Measurements from ENCODE around the gene ANKRD22. TPM values are rescaled to one million over a fixed set of nuclear protein-coding genes. Genes with fewer than 3 reads are reported as not detected.

The ANKRD22 gene
- total RNA-seq: under 1 TPM; 0.43 to 0.86 TPM

DNA sequence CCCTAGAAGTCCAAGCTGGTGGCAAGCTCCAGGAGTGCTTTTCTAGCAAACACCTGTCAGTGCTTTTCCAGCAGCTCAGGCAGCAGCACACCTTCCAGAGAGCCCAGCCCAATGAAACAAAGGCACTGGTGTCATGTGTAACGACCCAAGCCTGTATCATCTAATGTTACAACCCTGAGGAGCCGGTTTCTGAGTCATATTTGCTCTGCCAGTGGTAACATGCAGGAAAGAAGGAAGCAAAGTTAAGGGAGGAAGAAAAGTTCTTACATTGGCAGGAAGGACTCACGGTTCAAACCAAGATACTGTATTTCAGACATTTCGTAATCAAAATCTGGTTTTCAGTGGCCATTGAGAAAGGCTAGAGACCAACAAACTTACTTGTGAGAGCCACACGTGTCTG, at the start of gene ANKRD22:
Gene ANKRD22 (minus strand): TSS at position 139 of the 400 bp plus-strand sequence. CDS start 237 bp downstream, outside the sequence.

DNA sequence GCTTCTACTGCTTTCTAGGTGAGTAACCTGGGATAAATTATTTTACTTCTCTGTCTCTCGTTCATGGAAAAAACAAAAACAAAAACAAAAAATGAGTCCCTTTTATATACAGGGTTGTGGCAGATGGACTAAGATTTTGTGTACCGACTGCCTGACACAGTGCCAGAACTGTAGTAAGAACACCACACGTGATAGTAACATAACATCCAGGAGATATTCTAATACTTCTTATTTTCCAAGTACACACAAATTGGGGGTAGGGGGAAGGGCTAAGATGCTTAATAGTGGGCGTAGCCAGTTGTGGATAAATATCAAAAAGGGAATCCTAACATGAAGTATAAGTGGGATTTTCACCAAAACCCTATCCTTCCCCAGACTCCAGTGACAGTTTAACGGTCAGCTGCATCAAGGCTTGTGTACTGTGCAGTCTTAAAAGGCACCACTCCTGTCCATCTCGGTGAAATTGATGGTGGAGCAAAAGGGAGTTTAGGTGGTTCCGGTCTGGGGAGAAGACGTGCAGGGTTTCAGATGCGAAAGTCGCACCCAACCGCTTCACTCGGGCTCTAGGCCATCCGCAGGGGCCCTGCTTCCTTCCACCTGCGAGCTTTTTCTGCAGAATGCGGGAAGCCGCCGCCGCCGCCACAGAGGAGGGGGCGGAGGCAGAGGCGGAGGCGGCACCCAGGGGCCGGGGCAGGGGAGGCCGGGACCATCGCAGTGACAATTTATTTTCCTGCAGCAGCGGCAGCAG, 28.1 kb upstream of the ANKRD22 start, which contains the start of gene STAMBPL1:
Gene STAMBPL1 (plus strand): TSS at position 712 of the 748 bp plus-strand sequence. CDS start 21,464 bp downstream, outside the sequence.

DNA sequence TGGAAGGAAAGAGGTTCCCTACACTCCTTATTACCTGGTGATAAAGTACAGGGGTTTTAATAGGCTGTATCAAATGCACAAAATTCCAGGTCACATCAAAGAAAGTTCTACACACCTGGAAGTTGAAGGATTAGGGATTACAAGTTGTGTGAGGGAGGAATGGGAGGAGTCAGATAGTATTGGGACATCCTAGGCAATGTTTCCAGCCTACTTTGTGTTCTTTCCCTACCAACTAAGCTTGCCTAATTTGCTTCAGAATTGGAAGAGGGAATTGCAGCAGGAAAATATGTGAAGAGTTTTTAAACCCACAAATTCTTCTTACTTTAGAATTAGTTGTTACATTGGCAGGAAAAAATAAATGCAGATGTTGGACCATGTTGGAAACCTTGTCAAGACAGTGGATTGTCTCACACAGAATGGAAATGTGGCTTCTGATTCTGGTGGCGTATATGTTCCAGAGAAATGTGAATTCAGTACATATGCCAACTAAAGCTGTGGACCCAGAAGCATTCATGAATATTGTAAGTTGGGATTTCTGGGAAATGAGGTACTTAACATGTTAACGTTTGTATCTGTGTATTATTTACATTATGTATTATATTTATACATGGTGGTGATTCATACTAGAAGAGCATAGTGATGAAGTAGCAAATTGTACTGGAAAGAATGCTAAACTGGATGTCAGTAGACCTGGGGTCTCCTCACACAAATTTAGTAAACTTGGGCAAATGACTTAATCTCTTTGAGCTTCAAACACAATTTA, 48.9 kb downstream of the ANKRD22 start, which contains the start of gene LIPM:
Gene LIPM (plus strand): TSS at position 208 of the 763 bp plus-strand sequence. CDS start 167 bp downstream, at position 375.

Other genes with a start within 250 kb of the ANKRD22 start
- not detected for gene LIPF, start 187.4 kb downstream of the ANKRD22 start, total RNA-seq
- gene LIPK, start 145.6 kb downstream of the ANKRD22 start, total RNA-seq: not detected
- gene LIPN, start 91.8 kb downstream of the ANKRD22 start, total RNA-seq: not detected
- not detected for gene LIPM, start 49.1 kb downstream of the ANKRD22 start, total RNA-seq
- 10 to 100 TPM; 52.0 to 56.3 TPM for gene STAMBPL1, start 28.4 kb upstream of the ANKRD22 start, total RNA-seq
- gene ACTA2, start 100.9 kb upstream of the ANKRD22 start, total RNA-seq: 1 to 10 TPM; 4.4 to 4.8 TPM
- gene FAS, start 139.0 kb upstream of the ANKRD22 start, total RNA-seq: 10 to 100 TPM; 49.7 to 51.8 TPM

All from activated naive CD4-positive, alpha-beta T cell treated with anti-CD3 and anti-CD28 coated beads, Interleukin-2, amount 10 ng/mL, durations not matched to agents 5 hours and 36 hours (primary cell).